22Rv1 (cell line): ENCODE data around the gene RASGRF1.

ENCODE experiments used
- H3K27ac ChIP-seq: fragments of 450-650 bp; 2 replicates; pipeline ENCODE4 v1.5.1; 2017
- ZFX ChIP-seq: fragments of 450-650 bp; IDR thresholded peaks from 2 replicates; pipeline ENCODE4 v1.6.1; 2017; ENCODE audit warnings: antibody characterized with exemption, borderline replicate concordance
- TF ChIP-seq, protein P1 (sequence below): fragments of 450-650 bp; IDR thresholded peaks from 2 replicates; pipeline ENCODE4 v1.5.1; 2017; ENCODE audit warnings: mild to moderate bottlenecking

The RASGRF1 gene

GRCh38 chr15:79049416-79049815, 41.2 kb downstream of the RASGRF1 start:
- H3K27ac ChIP-seq = no peak overlapping the region
- no peak for TF ChIP-seq ZFX
- TF ChIP-seq, protein P1, sequence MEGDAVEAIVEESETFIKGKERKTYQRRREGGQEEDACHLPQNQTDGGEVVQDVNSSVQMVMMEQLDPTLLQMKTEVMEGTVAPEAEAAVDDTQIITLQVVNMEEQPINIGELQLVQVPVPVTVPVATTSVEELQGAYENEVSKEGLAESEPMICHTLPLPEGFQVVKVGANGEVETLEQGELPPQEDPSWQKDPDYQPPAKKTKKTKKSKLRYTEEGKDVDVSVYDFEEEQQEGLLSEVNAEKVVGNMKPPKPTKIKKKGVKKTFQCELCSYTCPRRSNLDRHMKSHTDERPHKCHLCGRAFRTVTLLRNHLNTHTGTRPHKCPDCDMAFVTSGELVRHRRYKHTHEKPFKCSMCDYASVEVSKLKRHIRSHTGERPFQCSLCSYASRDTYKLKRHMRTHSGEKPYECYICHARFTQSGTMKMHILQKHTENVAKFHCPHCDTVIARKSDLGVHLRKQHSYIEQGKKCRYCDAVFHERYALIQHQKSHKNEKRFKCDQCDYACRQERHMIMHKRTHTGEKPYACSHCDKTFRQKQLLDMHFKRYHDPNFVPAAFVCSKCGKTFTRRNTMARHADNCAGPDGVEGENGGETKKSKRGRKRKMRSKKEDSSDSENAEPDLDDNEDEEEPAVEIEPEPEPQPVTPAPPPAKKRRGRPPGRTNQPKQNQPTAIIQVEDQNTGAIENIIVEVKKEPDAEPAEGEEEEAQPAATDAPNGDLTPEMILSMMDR = no peak

DNA sequence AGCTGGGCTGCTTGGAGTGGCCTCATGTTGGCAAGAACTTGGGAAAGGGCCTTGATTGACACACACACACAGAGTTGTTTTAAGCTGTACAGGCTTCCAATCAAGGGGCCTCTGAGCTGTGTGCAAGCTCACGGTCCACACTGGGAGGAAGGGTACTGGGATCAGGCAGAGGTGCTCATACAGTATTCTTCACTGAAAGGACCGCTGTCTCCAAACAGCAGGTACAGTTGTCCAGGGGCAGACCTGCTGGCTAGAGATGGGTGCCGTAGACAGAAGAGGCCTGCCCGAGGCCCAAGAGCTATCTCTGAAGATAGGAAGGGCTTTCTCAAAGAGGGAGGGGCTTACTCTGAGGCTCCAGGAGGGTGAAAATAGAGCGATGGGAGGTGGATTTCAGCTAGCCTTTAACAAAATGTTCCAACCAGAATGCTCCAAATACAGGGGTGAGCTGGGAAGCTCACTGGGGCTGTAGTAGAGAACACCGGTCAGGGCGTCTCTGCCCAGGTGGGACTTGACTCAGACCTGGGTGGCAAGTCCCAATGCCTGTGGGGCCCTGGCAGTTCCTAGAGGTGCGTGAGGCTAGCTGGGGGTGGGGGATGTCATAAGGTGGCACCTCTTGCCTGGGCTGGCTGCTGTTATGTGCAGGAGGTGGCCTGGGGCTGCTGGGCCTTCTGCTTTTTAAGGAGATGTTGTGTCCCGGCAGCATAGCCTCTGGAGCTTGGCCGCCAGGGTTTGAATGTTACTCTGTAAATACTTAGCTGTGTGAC, 42.7 kb downstream of the RASGRF1 start:
- no peak for TF ChIP-seq ZFX
- TF ChIP-seq, protein P1 = no peak

GRCh38 chr15:79046691-79047404, 43.7 kb downstream of the RASGRF1 start:
- H3K27ac ChIP-seq = no peak overlapping the region
- TF ChIP-seq, protein P1 = no peak

More for the DNA sequence above, 42.7 kb downstream of the RASGRF1 start:
- H3K27ac ChIP-seq = no peak overlapping the region

- H3K27ac ChIP-seq = no peak overlapping the region
- TF ChIP-seq, protein P1 = no peak
- TF ChIP-seq ZFX = no peak
These were observed 45.5 kb downstream of the RASGRF1 start for GRCh38 chr15:79045041-79045440.

DNA sequence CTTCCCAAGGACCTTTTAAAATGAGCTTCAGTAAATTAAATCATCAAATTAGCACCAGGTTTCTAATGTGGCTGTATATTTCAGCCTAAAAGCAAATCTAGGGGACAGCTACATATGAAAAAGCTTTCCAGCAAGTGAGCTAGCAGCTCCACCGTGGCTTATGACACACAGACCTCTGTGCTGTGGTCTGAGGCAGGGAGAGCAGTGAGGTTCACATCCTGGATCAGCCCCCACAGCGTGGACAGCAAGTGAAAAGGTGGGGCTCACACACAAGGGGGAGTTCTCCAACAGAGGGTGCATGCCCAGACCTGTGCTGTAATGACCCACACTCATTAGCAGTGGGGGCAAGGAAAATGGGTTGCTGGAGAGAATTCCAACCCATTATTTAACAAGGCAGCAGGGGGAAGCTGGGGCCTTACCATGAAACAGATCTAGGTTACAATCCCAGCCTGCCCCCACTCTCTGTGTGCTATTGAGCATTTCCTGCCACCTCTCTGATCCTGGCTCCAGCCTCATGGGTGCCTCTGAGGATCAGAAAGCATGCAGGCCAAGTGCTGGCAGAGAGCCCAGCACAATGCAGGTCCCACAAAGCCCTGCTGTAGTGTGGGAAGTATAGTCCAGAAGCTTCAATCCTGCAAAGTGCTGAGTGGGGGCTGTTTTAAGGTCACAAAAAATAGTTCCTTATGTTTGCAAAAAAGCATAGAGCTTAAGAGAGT, 48.2 kb downstream of the RASGRF1 start:
- no peak overlapping the region for H3K27ac ChIP-seq
- TF ChIP-seq, protein P1 = no peak
- no peak for TF ChIP-seq ZFX

DNA sequence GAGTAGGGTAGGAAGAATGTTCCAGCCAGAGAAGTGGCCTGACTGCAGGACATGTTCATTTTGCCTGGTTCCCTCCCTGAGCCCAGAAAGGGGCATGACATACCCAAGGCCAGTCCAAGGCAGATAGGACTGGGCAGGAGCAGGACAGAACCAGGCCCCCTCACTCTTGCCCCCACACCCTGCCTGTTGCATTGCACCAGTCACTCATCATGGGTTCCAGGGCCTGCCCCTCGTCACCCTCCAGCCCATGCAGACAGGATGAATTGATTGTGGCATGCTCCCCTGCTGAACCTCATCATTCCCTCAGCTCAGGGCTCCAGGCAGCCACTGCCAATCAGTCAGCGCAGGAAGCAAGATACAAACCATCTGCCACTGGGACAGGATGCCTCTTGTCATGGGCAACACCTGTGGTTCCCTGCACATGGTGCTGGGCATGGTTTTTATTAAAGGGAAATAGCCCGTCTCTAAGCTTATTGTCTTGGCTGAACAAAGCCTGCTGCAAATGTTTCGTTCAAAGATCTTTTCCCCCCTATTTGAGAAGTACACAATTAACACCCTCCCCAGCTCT, 48.9 kb downstream of the RASGRF1 start:
- TF ChIP-seq ZFX = no peak
- TF ChIP-seq, protein P1 = no peak
- H3K27ac ChIP-seq = no peak overlapping the region
